Body of pancreas (tissue), 4 donors: ENCODE results near the gene RMND1. TPM values are rescaled to one million over a fixed set of nuclear protein-coding genes. Genes with fewer than 3 reads are reported as not detected.
A peak's percentile ranks its signal among the peaks of the same experiment; 100 is the strongest.

Experiments
- ATAC-seq: fragments of 150-250 bp; one replicate; pipeline ENCODE4 v1.9.1; 2016
- DNase-seq, 4 donors: peaks; one replicate each; pipeline ENCODE4 v3.0.0-alpha.2; 2019
- H3K27ac ChIP-seq, 4 donors: fragments of 200-600 bp; sonication (generic); 1 replicate in 3 of 4; 2 replicates in 1 of 4; pipeline versions ENCODE4 v1.5.1 to v1.6.1; 2016 to 2019; ENCODE audit warnings: mild to moderate bottlenecking in 1 of 4, mixed read lengths in 1 of 4, moderate library complexity in 1 of 4
- H3K27me3 ChIP-seq, 2 donors: fragments of 200-600 bp; sonication (generic); one replicate each; pipeline ENCODE4 v1.6.0; 2016; ENCODE audit warnings: mild to moderate bottlenecking in 1 of 2
- H3K36me3 ChIP-seq, 2 donors: fragments of 200-600 bp; sonication (generic); replicated peaks in 1 of 2; 2 replicates each; pipeline ENCODE4 v1.5.1; 2016; ENCODE audit warnings: low read depth in 2 of 2; ENCODE audit not compliant: insufficient read depth in 1 of 2
- H3K4me1 ChIP-seq: fragments of 200-600 bp; sonication (generic); one replicate; pipeline ENCODE4 v1.6.0; 2016
- H3K4me3 ChIP-seq, 2 donors: fragments of 200-600 bp; sonication (generic); 1 replicate in 1 of 2; 2 replicates in 1 of 2; pipeline ENCODE4 v1.5.1; 2016 to 2019
- H3K9me3 ChIP-seq, 3 donors: fragments of 200-600 bp; sonication (generic); 1 replicate in 2 of 3; 2 replicates in 1 of 3; pipeline ENCODE4 v1.5.1; 2016
- CTCF ChIP-seq, 7 experiments: fragments of 450-650 bp in 4 of 7; fragments of 200-600 bp in 3 of 7; sonication (generic) in 3 of 7; IDR thresholded peaks; one replicate each; pipeline ENCODE4 v1.5.1; 2016 to 2019; ENCODE audit warnings: antibody characterized with exemption in 7 of 7
- POLR2A ChIP-seq, 3 donors: fragments of 450-650 bp; IDR thresholded peaks; one replicate each; pipeline ENCODE4 v1.6.1; 2016; ENCODE audit warnings: antibody characterized with exemption in 3 of 3, mild to moderate bottlenecking in 2 of 3
- WGBS, 2 donors: methylation state at CpG; one replicate each; pipeline ENCODE4 v1.1.5; 2017; 5-methylcytosine and 5-hydroxymethylcytosine counted together
- intact Hi-C: fragments of 100-400 bp; cut with DNase I; formaldehyde crosslinking; loops from one replicate; pipeline ENCODE4 v1.15.1; 2023
- total RNA-seq, 2 donors: library from RNA; depleted of rRNA; stranded (reverse); fragments of >200 nt; gene quantifications; one replicate each; pipeline ENCODE4 v1.1.0, GENCODE V29; 2016

RMND1 gene
- total RNA-seq, 2 donors from 2014 or later, result 6.6 to 10.9 TPM

DNA sequence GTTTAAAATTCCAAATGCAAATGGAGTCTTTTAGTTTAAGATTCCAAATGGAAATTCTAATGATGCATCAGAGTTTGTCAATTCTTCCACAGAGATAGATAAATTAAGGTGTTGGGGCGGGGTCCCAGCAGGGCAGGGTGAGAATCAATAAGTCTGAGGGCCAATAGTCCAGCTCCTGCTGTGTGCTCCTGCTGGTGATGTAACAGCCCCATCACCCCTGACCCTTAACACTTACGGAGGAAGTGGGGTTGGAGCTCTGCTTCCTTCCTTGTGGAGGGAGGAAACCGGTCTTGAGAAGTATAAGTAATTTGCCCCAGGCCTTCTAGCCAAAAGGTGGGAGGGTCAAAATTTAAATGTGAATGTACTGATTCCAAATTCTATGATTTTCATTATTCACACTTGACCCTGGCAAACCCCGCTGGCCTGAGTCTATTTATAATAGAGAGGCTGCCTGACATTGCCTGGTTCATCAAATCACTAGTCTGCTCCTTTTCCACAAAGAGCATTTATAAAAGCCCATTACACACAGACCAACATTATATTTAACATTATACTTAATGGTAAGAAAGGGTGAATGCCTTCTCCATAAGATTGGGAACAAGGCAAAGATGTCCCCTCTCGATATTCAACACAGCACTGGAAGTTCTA, 77.8 kb downstream of the RMND1 start:
- TF ChIP-seq POLR2A (IDR thresholded peaks at IDR 0.05), result no peak
- TF ChIP-seq CTCF (IDR thresholded peaks at IDR 0.05), result no peak
- DNase-seq, result peak in 1 of 4 donors; percentile 8
- no peaks in the 10 kb centered on the region for H3K27me3 ChIP-seq
- no peak overlapping the region for H3K4me3 ChIP-seq
- ATAC-seq, result no peak
- 79 to 89% methylated on average over 5 of the region's 5 CpGs for WGBS, 2 donors
- H3K27ac ChIP-seq, result peak overlapping the region in 1 of 4 donors; percentile 5
- no peaks in the 10 kb centered on the region for H3K9me3 ChIP-seq
- no peaks in the 10 kb centered on the region for H3K4me1 ChIP-seq
- intact Hi-C loops, result no loop called here
- H3K36me3 ChIP-seq, result peaks cover 3 to 5% of the 10 kb centered on the region in 2 donors

DNA sequence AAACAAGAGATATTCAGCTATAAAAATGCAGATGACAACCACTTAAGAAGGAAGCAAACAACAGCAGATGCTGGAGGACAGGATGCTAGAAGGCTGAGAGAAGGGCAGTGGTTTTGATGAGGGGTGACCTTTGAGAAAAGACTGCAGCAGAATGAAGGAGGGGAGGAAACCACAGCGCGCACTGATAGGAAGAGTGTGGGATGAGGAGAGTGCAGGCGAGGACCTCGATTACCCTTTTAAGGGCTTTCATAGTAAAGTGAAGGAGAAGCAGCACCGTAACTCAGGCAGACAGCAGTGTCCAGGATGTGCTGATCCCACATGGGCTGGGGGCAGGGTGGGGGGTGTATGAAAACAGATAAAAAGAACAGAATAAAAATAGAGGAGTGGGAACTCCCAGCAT, 79.8 kb downstream of the RMND1 start:
- H3K27ac ChIP-seq, result no peak overlapping the region
- H3K4me3 ChIP-seq, result no peak overlapping the region
- no peaks in the 10 kb centered on the region for H3K9me3 ChIP-seq
- WGBS, 2 donors, result 74 to 89% methylated on average over 5 of the region's 5 CpGs
- no peak for TF ChIP-seq CTCF (IDR thresholded peaks at IDR 0.05)
- TF ChIP-seq POLR2A (IDR thresholded peaks at IDR 0.05), result no peak
- ATAC-seq (no peak), DNase-seq (no peak)
- peaks cover 3 to 5% of the 10 kb centered on the region in 2 donors for H3K36me3 ChIP-seq
- intact Hi-C loops, result no loop called here
- H3K4me1 ChIP-seq, result no peaks in the 10 kb centered on the region
- H3K27me3 ChIP-seq, result no peaks in the 10 kb centered on the region

DNA sequence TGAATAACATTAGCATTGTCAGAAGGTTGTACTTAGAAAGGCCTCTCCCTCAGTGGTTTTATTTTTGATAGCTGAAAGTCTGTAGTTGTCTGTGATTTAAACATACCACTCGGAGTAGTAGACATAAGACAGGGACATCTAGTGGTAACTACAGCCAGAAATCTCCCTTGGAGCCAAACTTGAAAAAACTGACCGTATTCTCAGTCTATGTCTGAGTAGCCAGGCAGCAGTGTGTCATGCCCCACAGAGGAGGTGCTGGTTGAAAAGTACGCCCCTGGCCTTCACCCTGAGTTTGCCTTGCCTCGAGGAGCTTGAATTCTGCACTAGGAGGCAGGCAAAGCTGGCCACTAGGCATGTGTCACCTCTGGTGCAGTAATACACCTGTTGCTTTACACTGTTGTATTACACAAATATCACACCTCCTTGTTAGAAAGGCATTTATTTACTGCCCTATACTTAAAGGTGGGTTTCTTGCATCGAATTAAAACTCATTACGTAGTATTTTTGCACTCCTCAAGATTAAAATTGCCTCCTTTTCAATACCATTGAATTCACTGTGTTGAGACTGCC, 81.3 kb downstream of the RMND1 start:
- intact Hi-C loops, result no loop called here
- 88 to 91% methylated on average over 6 of the region's 6 CpGs for WGBS, 2 donors

GRCh38 chr6:151365233-151365632, 86.7 kb downstream of the RMND1 start:
- WGBS, 2 donors, result 92 to 93% methylated on average over 6 of the region's 6 CpGs
- intact Hi-C loops, result no loop called here
- no peak for DNase-seq
- Histone ChIP-seq H3K27ac (no peak overlapping the region), H3K9me3 (no peaks in the 10 kb centered on the region), H3K36me3 (peaks cover 3 to 8% of the 10 kb centered on the region in 2 donors), H3K4me1 (no peaks in the 10 kb centered on the region), H3K4me3 (no peak overlapping the region), H3K27me3 (no peaks in the 10 kb centered on the region)
- no peak for ATAC-seq
- no peak for TF ChIP-seq POLR2A (IDR thresholded peaks at IDR 0.05)
- no peak for TF ChIP-seq CTCF (IDR thresholded peaks at IDR 0.05)

More for the DNA sequence above, 81.3 kb downstream of the RMND1 start:
- ATAC-seq (no peak), DNase-seq (no peak)
- Histone ChIP-seq H3K4me1 (no peaks in the 10 kb centered on the region), H3K27ac (no peak overlapping the region), H3K9me3 (no peaks in the 10 kb centered on the region), H3K27me3 (no peaks in the 10 kb centered on the region), H3K36me3 (peaks cover 9% of the 10 kb centered on the region in 2 donors), H3K4me3 (no peak overlapping the region)
- no peak for TF ChIP-seq CTCF (IDR thresholded peaks at IDR 0.05)
- TF ChIP-seq POLR2A (IDR thresholded peaks at IDR 0.05), result no peak

DNA sequence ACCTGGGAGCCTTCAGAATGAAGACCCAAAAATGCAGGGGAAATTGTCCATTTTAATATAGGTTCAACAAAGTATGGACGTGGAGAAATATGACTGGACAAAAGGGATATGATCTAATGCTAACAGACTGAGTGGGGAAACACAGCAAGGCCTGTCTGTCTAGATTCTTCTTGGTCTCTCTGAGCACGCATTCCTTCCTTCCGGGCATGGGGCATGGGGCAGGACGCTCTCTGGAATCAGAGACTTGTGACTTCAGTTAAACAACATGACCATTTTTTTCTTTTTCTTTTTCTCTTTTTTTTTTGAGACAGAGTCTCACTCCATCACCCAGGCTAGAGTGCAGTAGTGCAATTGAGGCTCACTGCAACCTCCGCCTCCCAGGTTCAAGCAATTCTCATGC, 92.4 kb downstream of the RMND1 start:
- H3K27me3 ChIP-seq, result no peaks in the 10 kb centered on the region
- WGBS, 2 donors, result 93 to 96% methylated on average over 5 of the region's 5 CpGs
- intact Hi-C loops, result no loop called here
- H3K9me3 ChIP-seq, result no peaks in the 10 kb centered on the region
- ATAC-seq (no peak), DNase-seq (no peak)
- H3K27ac ChIP-seq, result no peak overlapping the region
- peaks cover 0 to 1% of the 10 kb centered on the region in 2 donors for H3K36me3 ChIP-seq
- TF ChIP-seq CTCF (IDR thresholded peaks at IDR 0.05) (no peak), POLR2A (IDR thresholded peaks at IDR 0.05) (no peak)
- no peak overlapping the region for H3K4me3 ChIP-seq
- no peaks in the 10 kb centered on the region for H3K4me1 ChIP-seq
